ENCODE results near the gene RTN4R. TPM values are rescaled to one million over a fixed set of nuclear protein-coding genes. Genes with fewer than 3 reads are reported as not detected.

RTN4R gene
- total and polyA plus RNA-seq, 2 donors from 2014 or later, result 1.2 to 2.5 TPM

DNA sequence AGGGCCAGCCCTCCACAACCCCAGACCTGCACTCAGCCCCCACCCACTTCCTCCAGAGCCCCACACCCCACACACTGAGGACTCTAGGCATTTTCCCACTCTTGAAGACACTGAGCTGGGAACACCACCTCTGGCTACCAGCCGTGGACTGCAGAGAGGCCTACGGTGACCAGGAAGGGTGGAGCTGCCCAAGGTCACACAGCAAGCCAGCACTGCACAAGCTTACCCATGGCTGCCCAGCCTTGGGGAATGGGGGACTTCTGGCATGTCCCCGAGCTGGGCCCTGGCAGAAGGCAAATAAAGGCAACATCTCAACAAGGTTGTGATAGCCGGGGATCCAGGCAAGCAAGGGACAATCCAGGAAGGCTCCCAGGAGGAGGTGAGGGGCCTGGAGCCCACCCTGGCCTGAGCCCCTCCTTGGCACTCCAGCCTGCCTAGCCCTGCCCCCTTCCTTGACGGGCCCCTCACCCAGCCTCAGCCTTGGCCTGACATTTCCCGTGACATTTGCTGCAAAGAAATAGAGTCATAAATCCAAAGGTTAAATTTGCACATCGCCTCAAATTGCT is 5.5 kb downstream of the RTN4R start:
- no peak overlapping the region for H3K27ac ChIP-seq (ENCODE audit: low read depth in 2 of 2, low read length in 2 of 2)
- TF ChIP-seq, protein P1, sequence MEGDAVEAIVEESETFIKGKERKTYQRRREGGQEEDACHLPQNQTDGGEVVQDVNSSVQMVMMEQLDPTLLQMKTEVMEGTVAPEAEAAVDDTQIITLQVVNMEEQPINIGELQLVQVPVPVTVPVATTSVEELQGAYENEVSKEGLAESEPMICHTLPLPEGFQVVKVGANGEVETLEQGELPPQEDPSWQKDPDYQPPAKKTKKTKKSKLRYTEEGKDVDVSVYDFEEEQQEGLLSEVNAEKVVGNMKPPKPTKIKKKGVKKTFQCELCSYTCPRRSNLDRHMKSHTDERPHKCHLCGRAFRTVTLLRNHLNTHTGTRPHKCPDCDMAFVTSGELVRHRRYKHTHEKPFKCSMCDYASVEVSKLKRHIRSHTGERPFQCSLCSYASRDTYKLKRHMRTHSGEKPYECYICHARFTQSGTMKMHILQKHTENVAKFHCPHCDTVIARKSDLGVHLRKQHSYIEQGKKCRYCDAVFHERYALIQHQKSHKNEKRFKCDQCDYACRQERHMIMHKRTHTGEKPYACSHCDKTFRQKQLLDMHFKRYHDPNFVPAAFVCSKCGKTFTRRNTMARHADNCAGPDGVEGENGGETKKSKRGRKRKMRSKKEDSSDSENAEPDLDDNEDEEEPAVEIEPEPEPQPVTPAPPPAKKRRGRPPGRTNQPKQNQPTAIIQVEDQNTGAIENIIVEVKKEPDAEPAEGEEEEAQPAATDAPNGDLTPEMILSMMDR (IDR thresholded peaks at IDR 0.05; ENCODE audit: borderline replicate concordance, extremely low read depth, insufficient read depth), result no peak
- no peaks in the 10 kb centered on the region for H3K9me3 ChIP-seq (ENCODE audit: control insufficient read depth in 2 of 3, insufficient read depth in 1 of 3, low read length in 3 of 3)
- H3K9ac ChIP-seq (ENCODE audit: low read length in 3 of 3), result no peak overlapping the region
- peaks cover 0 to 3% (median 0%) of the 10 kb centered on the region in 3 donors for H3K4me1 ChIP-seq (ENCODE audit: control insufficient read depth in 2 of 3, insufficient read depth in 2 of 3, low read depth in 1 of 3, low read length in 3 of 3)
- no peak for FAIRE-seq
- H3K36me3 ChIP-seq (ENCODE audit: control insufficient read depth in 2 of 3, insufficient read depth in 3 of 3, low read length in 3 of 3), result no peaks in the 10 kb centered on the region
- intact Hi-C loops (cut with DNase I), result loop anchor here (5.0 kb wide), 1 partner anchor 100 kb away; no protein-coding TSS in a partner anchor
- H3K4me3 ChIP-seq (ENCODE audit: low read length in 3 of 3), result no peak overlapping the region
- H3K27me3 ChIP-seq (ENCODE audit: control insufficient read depth, insufficient read depth, low read length), result no peaks in the 10 kb centered on the region
- DNase-seq, result no peak

DNA sequence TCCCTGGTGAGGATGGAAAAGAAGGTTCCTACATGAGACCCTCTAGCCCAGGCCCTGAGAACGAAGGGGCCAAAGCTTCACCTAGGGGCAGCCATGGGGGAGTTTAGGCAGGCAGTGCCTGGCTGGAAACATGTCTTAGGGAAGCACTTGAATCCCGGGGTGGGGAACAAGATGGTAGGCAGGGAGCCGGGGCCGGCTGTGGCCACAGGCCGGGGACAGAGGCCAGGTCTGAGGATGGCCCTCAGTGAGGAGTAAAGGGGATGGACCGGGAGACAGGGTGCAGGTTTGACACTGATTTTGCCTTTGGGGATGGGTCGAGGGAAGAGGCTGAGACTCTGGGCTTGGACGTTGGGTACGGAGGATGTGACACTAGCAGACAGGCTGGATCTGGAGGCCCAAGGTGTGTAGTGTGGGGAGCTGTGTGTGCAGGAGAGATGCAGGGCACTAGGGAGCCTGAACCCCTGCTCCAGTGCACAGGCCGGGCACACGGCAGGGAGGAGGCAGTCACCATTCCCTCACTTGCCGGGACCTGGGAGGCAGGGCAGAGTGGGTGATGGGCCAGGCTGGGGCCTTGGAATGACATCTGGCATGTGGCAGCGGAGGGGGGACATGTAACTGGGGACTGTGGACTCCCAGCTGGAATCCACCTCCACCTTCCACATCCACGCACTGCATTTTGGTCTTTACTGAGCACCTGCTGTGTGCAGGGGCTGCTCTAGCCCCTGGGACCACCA is 6.1 kb downstream of the RTN4R start:
- no peak overlapping the region for H3K27ac ChIP-seq (ENCODE audit: low read depth in 2 of 2, low read length in 2 of 2)
- H3K9ac ChIP-seq (ENCODE audit: low read length in 3 of 3), result no peak overlapping the region
- FAIRE-seq, result no peak
- TF ChIP-seq, protein P1 (IDR thresholded peaks at IDR 0.05; ENCODE audit: borderline replicate concordance, extremely low read depth, insufficient read depth), result no peak
- no peak for DNase-seq
- H3K27me3 ChIP-seq (ENCODE audit: control insufficient read depth, insufficient read depth, low read length), result no peaks in the 10 kb centered on the region
- peaks cover 0 to 1% (median 0%) of the 10 kb centered on the region in 3 donors for H3K4me1 ChIP-seq (ENCODE audit: control insufficient read depth in 2 of 3, insufficient read depth in 2 of 3, low read depth in 1 of 3, low read length in 3 of 3)
- H3K9me3 ChIP-seq (ENCODE audit: control insufficient read depth in 2 of 3, insufficient read depth in 1 of 3, low read length in 3 of 3), result no peaks in the 10 kb centered on the region
- intact Hi-C loops (cut with DNase I), result loop anchor here (5.0 kb wide), 1 partner anchor 100 kb away; no protein-coding TSS in a partner anchor
- no peaks in the 10 kb centered on the region for H3K36me3 ChIP-seq (ENCODE audit: control insufficient read depth in 2 of 3, insufficient read depth in 3 of 3, low read length in 3 of 3)
- no peak overlapping the region for H3K4me3 ChIP-seq (ENCODE audit: low read length in 3 of 3)

DNA sequence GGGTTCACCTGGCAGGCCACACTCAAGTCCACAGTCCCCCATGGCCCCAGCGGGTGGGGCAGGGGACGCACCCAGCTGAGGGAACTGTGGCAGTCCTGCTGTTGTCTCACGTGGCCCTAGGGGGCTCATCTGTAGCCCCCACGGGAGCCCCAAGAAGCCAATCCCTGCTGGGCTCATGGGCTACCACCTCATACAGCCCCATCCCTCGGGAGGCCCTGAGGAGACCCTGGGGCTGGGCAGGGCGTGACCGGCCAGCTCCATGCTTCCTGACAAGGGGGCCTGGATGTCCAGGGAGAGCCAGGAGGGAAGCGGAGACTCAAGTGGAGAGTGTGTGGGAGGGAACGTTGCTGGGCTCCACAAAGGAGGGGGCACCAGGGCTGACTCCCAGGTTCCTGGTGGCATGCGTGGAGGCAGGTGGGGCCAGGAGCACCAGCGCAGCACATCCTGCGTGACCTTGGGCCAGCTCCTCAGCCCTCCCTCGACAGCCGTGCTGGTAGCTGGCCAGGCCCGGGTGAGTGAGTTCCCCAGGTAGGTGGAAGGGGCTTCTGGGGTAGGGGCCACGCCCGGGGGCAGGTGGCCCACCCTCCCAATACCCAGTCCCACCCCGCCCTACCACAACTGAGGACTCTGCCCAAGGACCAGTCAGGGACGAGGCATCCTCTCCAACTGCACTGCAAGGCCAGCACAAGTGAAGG is 7.9 kb downstream of the RTN4R start:
- FAIRE-seq (no peak), DNase-seq (no peak)
- H3K9me3 ChIP-seq (ENCODE audit: control insufficient read depth in 2 of 3, insufficient read depth in 1 of 3, low read length in 3 of 3), result no peaks in the 10 kb centered on the region
- no peak overlapping the region for H3K4me3 ChIP-seq (ENCODE audit: low read length in 3 of 3)
- no peaks in the 10 kb centered on the region for H3K36me3 ChIP-seq (ENCODE audit: control insufficient read depth in 2 of 3, insufficient read depth in 3 of 3, low read length in 3 of 3)
- H3K27me3 ChIP-seq (ENCODE audit: control insufficient read depth, insufficient read depth, low read length), result no peaks in the 10 kb centered on the region
- no peak overlapping the region for H3K27ac ChIP-seq (ENCODE audit: low read depth in 2 of 2, low read length in 2 of 2)
- no peak overlapping the region for H3K9ac ChIP-seq (ENCODE audit: low read length in 3 of 3)
- intact Hi-C loops (cut with DNase I), result loop anchor here (5.0 kb wide), 1 partner anchor 98 kb away; no protein-coding TSS in a partner anchor
- H3K4me1 ChIP-seq (ENCODE audit: control insufficient read depth in 2 of 3, insufficient read depth in 2 of 3, low read depth in 1 of 3, low read length in 3 of 3), result no peaks in the 10 kb centered on the region
- TF ChIP-seq, protein P1 (IDR thresholded peaks at IDR 0.05; ENCODE audit: borderline replicate concordance, extremely low read depth, insufficient read depth), result no peak
